ENCODE results near the gene PRDM12.

The PRDM12 gene

GRCh38 chr9:130664251-130665028, at the start of gene PRDM12:
PRDM12 (plus strand) TSS chr9:130664594; CDS start chr9:130664654, 60 bp downstream.
- no peak within 1 kb of the TSS for H3K4me3 ChIP-seq (ENCODE audit: low read depth, low read length)
- no peak for TF ChIP-seq CTCF (IDR thresholded peaks at IDR 0.05; ENCODE audit: insufficient read depth, low read depth, low read length, missing control alignments)
- DNase-seq (ENCODE audit: low read depth): no peak

- DNase-seq (ENCODE audit: low read depth): no peak
- no peak overlapping the region for H3K4me3 ChIP-seq (ENCODE audit: low read depth, low read length)
- no peak for TF ChIP-seq CTCF (IDR thresholded peaks at IDR 0.05; ENCODE audit: insufficient read depth, low read depth, low read length, missing control alignments)
Measured at GRCh38 chr9:130616451-130616850, 47.9 kb upstream of the PRDM12 start.

GRCh38 chr9:130623466-130623865, 40.9 kb upstream of the PRDM12 start:
- TF ChIP-seq CTCF (IDR thresholded peaks at IDR 0.05; ENCODE audit: insufficient read depth, low read depth, low read length, missing control alignments): no peak
- H3K4me3 ChIP-seq (ENCODE audit: low read depth, low read length): no peak overlapping the region
- DNase-seq (ENCODE audit: low read depth): no peak

GRCh38 chr9:130624154-130624553, 40.2 kb upstream of the PRDM12 start:
- TF ChIP-seq CTCF (IDR thresholded peaks at IDR 0.05; ENCODE audit: insufficient read depth, low read depth, low read length, missing control alignments): no peak
- H3K4me3 ChIP-seq (ENCODE audit: low read depth, low read length): no peak overlapping the region
- no peak for DNase-seq (ENCODE audit: low read depth)

- H3K4me3 ChIP-seq (ENCODE audit: low read depth, low read length): no peak overlapping the region
- TF ChIP-seq CTCF (IDR thresholded peaks at IDR 0.05; ENCODE audit: insufficient read depth, low read depth, low read length, missing control alignments): no peak
- no peak for DNase-seq (ENCODE audit: low read depth)
Measured at GRCh38 chr9:130626249-130626996, 38.0 kb upstream of the PRDM12 start.

- no peak for DNase-seq (ENCODE audit: low read depth)
- no peak overlapping the region for H3K4me3 ChIP-seq (ENCODE audit: low read depth, low read length)
- no peak for TF ChIP-seq CTCF (IDR thresholded peaks at IDR 0.05; ENCODE audit: insufficient read depth, low read depth, low read length, missing control alignments)
Measured at GRCh38 chr9:130627051-130627450, 37.3 kb upstream of the PRDM12 start.

All from GM12865 (cell line).